DMS153 treated with DMSO at 0.1 percent for 48 hours (cell line): ENCODE measurements around the gene CYTH4.

Source experiments
- DNase-seq: peaks from one replicate; lab custom pipeline; 2025; ENCODE audit not compliant: unreplicated experiment; lab: John Stamatoyannopoulos, UW

The CYTH4 gene

DNA sequence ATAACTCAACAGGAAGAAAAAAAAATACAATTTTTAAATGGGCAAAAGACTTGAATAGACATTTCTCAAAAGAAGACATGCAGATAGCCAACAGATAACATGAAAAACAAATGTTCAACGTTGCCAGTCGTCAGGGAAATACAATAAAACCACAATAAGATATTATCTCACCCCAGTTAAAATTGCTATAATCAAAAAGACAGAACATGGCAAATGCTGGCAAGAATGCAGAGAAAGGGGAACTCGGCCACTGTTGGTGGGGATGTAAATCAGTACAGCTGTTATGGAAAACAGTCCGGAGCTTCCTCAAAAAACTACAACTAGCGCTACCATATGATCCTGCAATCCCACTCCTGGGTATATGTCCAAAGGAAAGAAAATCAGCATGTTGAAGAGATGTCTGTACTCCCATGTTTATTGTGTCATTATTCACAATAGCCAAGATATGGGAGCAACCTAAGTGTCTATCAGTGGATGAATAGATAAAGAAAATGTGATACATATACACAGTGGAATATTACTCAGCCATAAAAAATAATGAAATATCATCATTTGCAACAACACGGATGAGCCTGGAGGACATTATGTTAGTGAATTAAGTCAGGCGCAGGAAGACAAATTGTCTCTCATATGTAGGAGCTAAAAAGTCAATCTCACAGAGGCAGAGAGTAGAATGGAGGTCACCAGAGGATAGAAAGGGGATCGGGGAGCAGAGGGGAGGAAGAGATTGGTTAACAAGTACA lies 12.2 kb upstream of the CYTH4 start:
- DNase-seq = no peak

- no peak for DNase-seq
Observed at GRCh38 chr22:37270928-37271650, 11.2 kb upstream of the CYTH4 start.

DNA sequence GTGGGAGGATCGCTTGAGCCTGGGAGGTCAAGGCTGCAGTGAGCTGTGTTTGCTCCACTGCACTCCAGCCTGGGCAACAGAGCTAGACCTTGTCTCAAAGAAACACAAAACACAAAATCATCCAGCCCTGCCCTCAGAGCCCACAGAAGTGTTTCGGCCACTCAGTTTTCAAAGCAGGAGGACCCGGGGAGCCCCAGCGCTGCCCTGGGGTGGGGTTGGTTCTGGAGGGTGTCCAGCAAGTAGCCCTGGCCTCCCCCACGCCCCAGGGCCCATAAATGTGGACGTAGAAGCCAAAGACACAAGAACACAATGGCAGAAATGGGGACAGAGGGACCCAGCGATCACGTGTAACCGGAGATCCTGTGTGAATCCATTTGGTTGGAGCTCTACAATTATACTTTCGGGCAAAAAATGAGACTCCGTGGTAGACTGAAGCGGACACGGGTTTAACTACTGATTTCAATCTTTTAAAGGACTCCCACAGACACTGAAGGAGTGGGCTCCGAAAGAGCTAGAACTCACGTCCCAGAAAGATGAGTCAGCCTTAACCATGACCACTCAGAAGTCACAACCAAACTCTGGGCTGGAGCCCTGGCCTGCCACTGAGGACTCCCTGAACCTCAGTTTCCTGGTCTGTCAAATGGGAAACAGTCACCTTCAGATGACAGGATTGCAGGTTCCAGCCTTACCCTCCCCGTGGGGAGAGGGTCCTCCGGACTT lies 9.0 kb upstream of the CYTH4 start:
- DNase-seq = no peak

DNA sequence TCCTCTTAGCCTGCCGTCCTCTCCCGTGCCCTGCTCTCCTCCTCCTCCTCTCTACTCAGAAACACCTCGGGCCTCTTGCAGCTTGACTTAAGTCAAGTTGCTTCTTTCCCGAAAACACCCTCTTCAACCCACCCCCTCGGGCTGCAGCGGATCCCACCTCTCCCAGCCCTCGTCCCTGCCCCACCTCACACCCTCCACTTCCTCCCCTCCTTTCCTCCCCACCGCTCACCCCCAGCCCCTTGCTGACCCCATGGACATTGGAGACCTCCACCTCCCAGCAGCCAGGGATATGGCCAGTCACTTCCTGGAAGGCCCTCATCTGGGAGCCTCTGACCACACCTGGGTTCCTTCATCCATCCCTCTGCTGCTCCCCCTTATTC lies 8.5 kb upstream of the CYTH4 start:
- no peak for DNase-seq

- DNase-seq = no peak
Observed at GRCh38 chr22:37274380-37274862, 7.9 kb upstream of the CYTH4 start.

DNA sequence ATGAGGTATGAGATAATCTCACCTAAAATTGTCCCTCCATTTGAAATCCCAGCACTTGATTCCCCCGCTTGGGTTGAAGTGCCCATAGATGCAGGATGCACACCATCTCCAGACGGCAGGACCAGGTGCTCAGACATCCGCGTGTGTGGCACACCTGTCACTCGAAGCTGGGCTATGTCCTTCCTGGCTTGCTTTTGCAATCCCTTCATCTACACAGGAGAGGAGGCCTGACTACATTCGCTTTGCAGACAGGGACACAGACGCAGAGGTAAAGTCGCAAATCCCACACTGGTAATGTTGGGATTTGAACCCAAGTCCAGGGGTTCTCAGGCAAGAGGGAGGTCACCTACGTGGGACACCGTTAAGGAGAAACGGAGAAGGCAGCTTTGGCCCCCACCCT lies 7.2 kb upstream of the CYTH4 start:
- no peak for DNase-seq

DNA sequence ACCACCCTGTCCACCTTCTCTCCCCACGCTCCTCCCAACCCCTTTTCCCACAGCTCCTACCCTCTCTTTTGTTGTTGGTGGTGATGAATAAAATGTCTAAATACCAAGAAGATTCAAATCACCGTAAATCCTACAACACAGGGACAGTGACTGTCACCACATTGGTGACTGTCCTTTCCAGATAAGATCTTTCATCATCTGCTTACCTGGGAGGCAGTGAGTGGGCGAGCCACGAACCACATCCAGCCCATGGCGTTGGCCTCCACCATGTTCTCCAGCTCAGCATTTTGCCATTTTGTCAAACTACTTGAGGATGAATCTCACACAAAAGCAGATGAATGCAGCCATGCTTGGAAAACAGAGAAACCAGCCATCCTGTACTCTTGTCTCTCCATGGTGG lies 6.7 kb upstream of the CYTH4 start:
- no peak for DNase-seq

- no peak for DNase-seq
Observed at GRCh38 chr22:37276776-37277175, 5.5 kb upstream of the CYTH4 start.

DNA sequence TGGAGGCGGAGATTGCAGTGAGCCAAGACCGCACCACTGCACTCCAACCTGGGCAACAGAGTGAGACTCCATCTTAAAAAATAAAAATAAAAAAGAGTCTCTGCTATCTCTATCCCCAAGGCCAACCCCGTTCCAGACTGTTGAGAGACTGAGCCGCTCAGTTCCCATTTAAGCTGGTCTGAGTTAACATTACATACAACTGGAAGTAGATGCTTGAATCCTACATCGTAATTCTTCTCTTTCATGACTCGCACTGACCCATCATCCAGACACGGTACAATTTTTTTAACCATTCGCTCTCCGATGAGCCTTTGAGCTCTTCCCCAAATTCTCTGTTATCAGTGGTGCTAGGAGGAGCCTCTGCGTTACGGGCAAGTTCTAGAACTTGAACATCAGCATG lies 4.9 kb upstream of the CYTH4 start:
- no peak for DNase-seq

GRCh38 chr22:37278261-37278660 lies 4.0 kb upstream of the CYTH4 start:
- DNase-seq = no peak

DNA sequence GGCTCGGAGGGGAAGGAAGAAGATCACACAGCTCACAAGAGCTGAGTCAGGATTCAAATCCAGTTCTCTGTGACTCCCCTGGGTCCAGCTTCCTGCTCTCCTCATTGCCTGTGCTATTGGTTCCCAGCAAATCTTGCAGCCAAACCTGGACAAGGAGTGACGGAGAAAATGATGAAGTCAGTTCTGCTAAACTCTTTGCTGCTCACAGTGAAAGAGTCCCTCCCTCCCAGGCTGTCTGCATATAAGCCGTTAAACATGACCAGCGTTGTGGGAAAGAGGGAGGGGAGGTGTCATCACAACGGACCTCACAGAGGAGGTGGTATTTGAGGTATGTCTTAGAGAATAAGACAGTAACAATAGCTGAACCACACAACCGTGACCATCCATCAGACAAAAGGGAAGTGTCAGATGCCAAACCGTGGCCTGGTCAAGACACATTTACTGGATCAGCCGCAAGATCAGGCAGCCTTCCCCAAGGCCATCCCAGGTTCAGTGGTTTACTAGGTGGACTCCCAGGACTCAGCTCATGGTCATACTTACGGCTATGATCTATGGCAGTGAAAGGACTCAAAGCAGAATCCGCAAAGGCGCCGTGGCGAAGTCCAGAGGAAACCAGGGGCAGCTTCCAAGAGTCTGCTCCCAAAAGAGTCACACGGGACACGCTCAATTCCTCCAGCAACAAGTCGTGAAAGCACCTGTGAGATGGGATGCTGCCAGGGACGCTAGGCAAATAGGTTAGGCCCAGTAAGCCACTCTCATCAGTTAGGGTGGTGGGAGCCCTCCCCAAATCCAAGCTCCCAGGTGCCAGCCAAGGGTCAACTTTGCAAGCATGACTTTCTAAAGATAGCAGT lies 2.8 kb upstream of the CYTH4 start:
- no peak for DNase-seq

DNA sequence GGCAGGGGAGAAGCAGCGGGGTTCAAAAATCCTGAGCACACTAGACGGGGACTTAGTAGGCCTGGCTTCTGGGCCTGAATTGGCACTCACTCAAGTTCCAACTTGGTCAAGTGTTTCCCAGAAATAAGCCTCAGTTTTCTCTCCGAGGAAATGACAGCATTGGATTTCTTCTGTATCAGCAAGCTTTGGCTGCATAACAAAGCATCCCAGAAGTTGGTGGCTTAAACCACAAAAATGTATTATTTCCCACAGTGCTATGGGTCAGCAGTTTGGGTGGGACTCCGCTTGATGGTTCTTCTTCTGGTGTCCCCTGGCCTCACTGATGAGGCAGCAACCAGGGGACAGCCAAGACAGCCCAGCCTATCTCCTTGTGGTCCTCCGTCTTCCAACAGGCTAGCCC lies 1.6 kb upstream of the CYTH4 start:
- DNase-seq = no peak

DNA sequence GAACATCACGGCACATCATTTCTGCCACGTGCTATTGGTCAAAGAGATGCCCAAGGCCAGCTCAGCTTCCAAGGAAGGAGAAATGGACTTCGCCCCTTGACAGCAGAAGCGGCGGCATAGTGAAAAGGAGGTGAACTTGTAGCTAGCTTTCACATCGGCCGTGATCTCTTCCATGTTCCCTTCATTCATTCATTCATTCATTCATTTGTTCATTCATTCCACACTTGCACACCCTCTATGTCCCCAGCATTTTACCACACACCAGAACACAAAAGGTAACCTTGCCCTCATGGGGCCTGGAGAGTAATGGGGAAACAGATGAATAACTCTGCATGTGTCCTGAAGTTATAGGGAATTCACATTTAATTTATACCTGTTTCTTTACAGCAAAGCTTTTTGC lies 1.1 kb upstream of the CYTH4 start:
- DNase-seq = no peak

GRCh38 chr22:37281646-37282384 lies 493 bp upstream of the CYTH4 start:
- DNase-seq = no peak

- DNase-seq = no peak
Observed at GRCh38 chr22:37283393-37283937, 1.2 kb downstream of the CYTH4 start.

DNA sequence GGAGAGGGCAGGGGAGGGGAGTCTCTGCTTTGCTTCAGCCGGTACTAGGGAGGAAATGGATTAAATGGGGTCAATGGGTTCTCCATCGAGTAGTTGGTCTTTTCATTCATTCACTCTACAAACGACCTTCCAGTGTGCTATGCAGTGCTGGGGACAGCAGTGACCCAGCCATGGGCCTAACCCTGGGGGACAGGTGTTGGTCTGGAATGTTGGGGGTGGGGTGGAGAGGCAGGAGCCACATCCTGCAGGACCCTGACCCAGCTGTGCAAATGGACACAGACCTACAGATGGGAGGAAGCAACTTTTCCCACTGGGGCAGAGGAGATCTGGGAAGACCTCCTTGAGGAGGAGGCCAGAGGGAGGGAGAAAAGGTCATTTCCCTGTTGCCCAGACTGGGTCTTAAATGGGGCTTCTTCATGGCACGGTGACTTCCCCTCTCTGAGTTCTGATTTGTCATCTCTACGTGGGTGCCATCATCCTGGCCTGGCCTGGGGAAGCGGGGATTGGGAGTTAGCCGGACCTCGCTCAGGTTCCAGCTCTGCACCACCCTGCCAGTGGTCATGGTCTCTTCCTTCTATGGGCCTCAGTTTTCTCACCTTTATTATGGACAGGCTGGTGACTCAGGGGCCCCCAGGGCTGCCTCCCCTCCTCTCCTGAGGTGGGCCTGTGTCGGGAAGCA lies 2.0 kb downstream of the CYTH4 start:
- DNase-seq = no peak

GRCh38 chr22:37284805-37285355 lies 2.6 kb downstream of the CYTH4 start:
- no peak for DNase-seq

GRCh38 chr22:37285937-37286336 lies 3.6 kb downstream of the CYTH4 start:
- no peak for DNase-seq

DNA sequence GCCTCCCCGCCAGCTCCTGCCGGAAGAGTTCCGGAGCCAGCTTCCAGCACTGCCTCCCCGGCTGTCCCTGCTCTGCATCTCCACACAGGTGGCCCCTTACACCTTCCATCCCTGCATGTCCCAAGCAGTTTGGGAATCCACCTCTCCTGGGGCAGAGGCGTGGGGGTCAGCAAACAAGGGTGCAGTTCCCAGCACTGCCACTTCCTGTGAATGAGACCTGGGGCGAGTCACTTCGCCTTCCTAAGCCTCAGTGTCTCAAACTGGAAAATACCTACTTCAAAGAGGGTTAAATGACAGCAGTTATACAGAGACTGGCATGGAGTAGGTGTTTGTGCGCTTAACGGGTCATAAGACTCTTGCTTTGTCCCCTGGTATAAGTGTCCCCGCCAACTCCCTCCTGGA lies 5.2 kb downstream of the CYTH4 start:
- no peak for DNase-seq
